B cell (primary cell): ENCODE measurements around the gene HLA-C. TPM values are rescaled to one million over a fixed set of nuclear protein-coding genes. Genes with fewer than 3 reads are reported as not detected.

Experiments
- ATAC-seq: fragments of 200-7000 bp; cut with Tn5 transposase; one replicate; pipeline ENCODE4 v1.10.0; 2021; ENCODE audit warnings: low read depth, mild to moderate bottlenecking, moderate number of reproducible peaks, moderate library complexity
- CTCF ChIA-PET: fragments of 350-600 bp; sonication (Branson Sonifier 250); formaldehyde crosslinking; loops from one replicate; lab custom pipeline; 2021; ENCODE audit warnings: antibody characterized with exemption, inconsistent platforms; lab: Charles Lee
- POLR2A ChIA-PET: fragments of 350-600 bp; sonication (Branson Sonifier 250); formaldehyde crosslinking; loops from one replicate; lab custom pipeline; 2021; ENCODE audit warnings: antibody characterized with exemption; lab: Charles Lee
- DNase-seq: peaks from one replicate; pipeline ENCODE4 v3.0.0; 2013
- H2AFZ ChIP-seq: 2 replicates; pipeline ENCODE4 v1.6.1; 2012; ENCODE audit warnings: mild to moderate bottlenecking, low read depth, low read length; ENCODE audit not compliant: insufficient read depth, poor library complexity, severe bottlenecking
- H3K27ac ChIP-seq, 2 donors: 1 replicate in 1 of 2; 2 replicates in 1 of 2; pipeline ENCODE4 v1.5.1; 2012 to 2013; ENCODE audit warnings: low read length in 2 of 2, mild to moderate bottlenecking in 2 of 2, moderate library complexity in 1 of 2
- H3K27me3 ChIP-seq, 4 experiments: fragments of 200-600 bp in 1 of 4; sonication (generic) in 1 of 4; replicated peaks in 1 of 4; 1 replicate in 2 of 4; 2 replicates in 2 of 4; pipeline versions ENCODE4 v1.6.1 to v1.7.0; 2013 to 2016; ENCODE audit warnings: low read length in 3 of 4, mild to moderate bottlenecking in 2 of 4, mixed read lengths in 1 of 4, moderate library complexity in 1 of 4; ENCODE audit not compliant: insufficient read depth in 4 of 4, control insufficient read depth in 3 of 4; ENCODE audit errors: control extremely low read depth in 1 of 4
- H3K36me3 ChIP-seq, 2 experiments: replicated peaks in 1 of 2; 1 replicate in 1 of 2; 2 replicates in 1 of 2; pipeline versions ENCODE4 v1.6.1 to v1.7.1; 2013; ENCODE audit warnings: low read length in 1 of 2; ENCODE audit not compliant: insufficient read depth in 2 of 2, control insufficient read depth in 1 of 2; ENCODE audit errors: control extremely low read depth in 1 of 2, extremely low read depth in 1 of 2
- H3K4me1 ChIP-seq, 2 donors: fragments of 200-600 bp in 1 of 2; sonication (generic) in 1 of 2; 1 replicate in 1 of 2; 2 replicates in 1 of 2; pipeline versions ENCODE4 v1.5.1 to v1.6.1; 2013 to 2017; ENCODE audit warnings: low read length in 2 of 2; ENCODE audit not compliant: control insufficient read depth in 2 of 2, insufficient read depth in 2 of 2
- H3K4me2 ChIP-seq: replicated peaks from 2 replicates; pipeline ENCODE3; 2012; ENCODE audit warnings: mild to moderate bottlenecking, low read depth, low read length; ENCODE audit not compliant: poor library complexity, severe bottlenecking
- H3K4me3 ChIP-seq, 5 experiments: fragments of 200-600 bp in 1 of 5; sonication (generic) in 1 of 5; 1 replicate in 3 of 5; 2 replicates in 2 of 5; pipeline versions ENCODE4 v1.5.1 to v1.7.0; 2011 to 2016; ENCODE audit warnings: low read length in 4 of 5, mild to moderate bottlenecking in 4 of 5, low read depth in 2 of 5, control low read depth in 1 of 5, moderate library complexity in 1 of 5; ENCODE audit not compliant: insufficient read depth in 1 of 5; ENCODE audit errors: control extremely low read depth in 1 of 5, extremely low read depth in 1 of 5
- H3K79me2 ChIP-seq: fragments of 200-600 bp; sonication (generic); one replicate; pipeline ENCODE4 v1.6.0; 2016; ENCODE audit warnings: low read length; ENCODE audit not compliant: control insufficient read depth, insufficient read depth
- H3K9ac ChIP-seq: fragments of 200-600 bp; sonication (generic); 2 replicates; pipeline ENCODE4 v1.6.1; 2017; ENCODE audit warnings: mild to moderate bottlenecking, low read length, moderate library complexity
- H3K9me3 ChIP-seq, 3 donors: one replicate each; pipeline versions ENCODE4 v1.6.1 to v1.7.1; 2013; ENCODE audit warnings: low read length in 2 of 3; ENCODE audit not compliant: control insufficient read depth in 2 of 3, insufficient read depth in 1 of 3; ENCODE audit errors: control extremely low read depth in 1 of 3
- H4K20me1 ChIP-seq: 2 replicates; pipeline ENCODE4 v1.6.0; 2012; ENCODE audit warnings: mild to moderate bottlenecking, low read length; ENCODE audit not compliant: insufficient read depth, control insufficient read depth, poor library complexity, severe bottlenecking
- H3K27ac Mint-ChIP-seq: one replicate; pipeline ENCODE4 v1.8.0; 2021; ENCODE audit warnings: mixed read lengths
- H3K27me3 Mint-ChIP-seq: one replicate; pipeline ENCODE4 v1.8.0; 2021; ENCODE audit warnings: mixed read lengths
- H3K4me1 Mint-ChIP-seq: one replicate; pipeline ENCODE4 v1.8.0; 2021; ENCODE audit warnings: mixed read lengths
- H3K4me3 Mint-ChIP-seq: one replicate; pipeline ENCODE4 v1.8.0; 2021; ENCODE audit warnings: mixed read lengths
- H3K9me3 Mint-ChIP-seq: one replicate; pipeline ENCODE4 v1.8.0; 2022; ENCODE audit warnings: mixed read lengths; ENCODE audit not compliant: insufficient read depth
- EZH2 ChIP-seq: IDR thresholded peaks from 2 replicates; pipeline ENCODE4 v1.6.1; 2012; ENCODE audit warnings: borderline replicate concordance, low read depth, mild to moderate bottlenecking, moderate library complexity, low read length; ENCODE audit not compliant: insufficient read depth, poor library complexity, severe bottlenecking
- WGBS: methylation state at CpG from one replicate; pipeline ENCODE4 v1.1.5; 2013; ENCODE audit warnings: missing lambda C conversion rate; ENCODE audit not compliant: insufficient coverage; 5-methylcytosine and 5-hydroxymethylcytosine counted together
- intact Hi-C: fragments of 100-400 bp; cut with micrococcal nuclease; formaldehyde crosslinking; loops from one replicate; pipeline ENCODE4 v1.10.0; 2022
- polyA plus RNA-seq: library from polyadenylated mRNA; depleted of rRNA; stranded (reverse); fragments of >200 nt; gene quantifications from 2 replicates; pipeline ENCODE4 v1.2.3, GENCODE V29; 2012
- total RNA-seq, 2 donors: library from RNA; stranded (reverse); fragments of 120-200 nt in 1 of 2; gene quantifications; 1 replicate in 1 of 2; 2 replicates in 1 of 2; pipeline versions ENCODE4 v1.2.3 to v1.2.4, GENCODE V29; 2013 to 2022
- TF ChIP-seq, protein P1 (sequence below): fragments of 200-600 bp; IDR thresholded peaks from one replicate; pipeline ENCODE4 v1.8.0; 2022; ENCODE audit warnings: antibody characterized with exemption, mild to moderate bottlenecking

The HLA-C gene
- total and polyA plus RNA-seq, 2 donors (not counting 1 experiment from before 2014, with no cell fraction given), result 998 to 1,983 TPM

DNA sequence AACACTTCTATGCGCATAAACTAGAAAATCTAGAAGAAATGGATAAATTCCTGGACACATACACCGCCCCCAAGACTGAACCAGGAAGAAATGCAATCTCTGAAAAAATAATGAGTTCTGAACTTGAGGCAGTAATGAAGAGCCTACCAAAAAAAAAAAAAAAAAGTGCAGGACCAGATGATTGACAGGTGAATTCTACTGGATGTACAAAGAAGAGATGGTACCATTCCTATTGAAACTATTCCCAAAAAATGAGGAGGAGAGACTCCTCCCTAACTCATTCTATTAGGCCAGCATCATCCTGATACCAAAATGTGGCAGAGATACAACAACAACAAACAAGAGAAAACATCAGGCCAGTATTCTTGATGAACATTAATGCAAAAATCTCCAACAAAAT lies 22.7 kb downstream of the HLA-C start:
- H2AFZ ChIP-seq, result no peak overlapping the region
- H3K27me3 ChIP-seq, result peaks cover 0 to 21% (median 4%) of the 10 kb centered on the region in 4 experiments
- Mint-ChIP-seq H3K27ac (no peak overlapping the region), H3K4me3 (no peak overlapping the region), H3K9me3 (peaks cover 16% of the 10 kb centered on the region), H3K27me3 (peaks cover 40% of the 10 kb centered on the region), H3K4me1 (no peaks in the 10 kb centered on the region)
- CTCF ChIA-PET, result no interaction called here
- POLR2A ChIA-PET, result no interaction called here
- intact Hi-C loops, result no loop called here
- H3K4me2 ChIP-seq, result no peak overlapping the region
- no peaks in the 10 kb centered on the region for H3K4me1 ChIP-seq
- H3K9me3 ChIP-seq, result peaks cover 0 to 12% (median 3%) of the 10 kb centered on the region in 3 donors
- H4K20me1 ChIP-seq, result no peaks in the 10 kb centered on the region
- DNase-seq, result no peak
- H3K79me2 ChIP-seq, result no peaks in the 10 kb centered on the region
- TF ChIP-seq, protein P1, sequence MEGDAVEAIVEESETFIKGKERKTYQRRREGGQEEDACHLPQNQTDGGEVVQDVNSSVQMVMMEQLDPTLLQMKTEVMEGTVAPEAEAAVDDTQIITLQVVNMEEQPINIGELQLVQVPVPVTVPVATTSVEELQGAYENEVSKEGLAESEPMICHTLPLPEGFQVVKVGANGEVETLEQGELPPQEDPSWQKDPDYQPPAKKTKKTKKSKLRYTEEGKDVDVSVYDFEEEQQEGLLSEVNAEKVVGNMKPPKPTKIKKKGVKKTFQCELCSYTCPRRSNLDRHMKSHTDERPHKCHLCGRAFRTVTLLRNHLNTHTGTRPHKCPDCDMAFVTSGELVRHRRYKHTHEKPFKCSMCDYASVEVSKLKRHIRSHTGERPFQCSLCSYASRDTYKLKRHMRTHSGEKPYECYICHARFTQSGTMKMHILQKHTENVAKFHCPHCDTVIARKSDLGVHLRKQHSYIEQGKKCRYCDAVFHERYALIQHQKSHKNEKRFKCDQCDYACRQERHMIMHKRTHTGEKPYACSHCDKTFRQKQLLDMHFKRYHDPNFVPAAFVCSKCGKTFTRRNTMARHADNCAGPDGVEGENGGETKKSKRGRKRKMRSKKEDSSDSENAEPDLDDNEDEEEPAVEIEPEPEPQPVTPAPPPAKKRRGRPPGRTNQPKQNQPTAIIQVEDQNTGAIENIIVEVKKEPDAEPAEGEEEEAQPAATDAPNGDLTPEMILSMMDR, result no peak
- no peak for TF ChIP-seq EZH2
- H3K27ac ChIP-seq, result no peak overlapping the region
- H3K9ac ChIP-seq, result no peak overlapping the region
- WGBS, result no CpG with 5 or more reads among the region's 2 CpGs
- no peak overlapping the region for H3K4me3 ChIP-seq
- ATAC-seq, result no peak
- no peaks in the 10 kb centered on the region for H3K36me3 ChIP-seq

DNA sequence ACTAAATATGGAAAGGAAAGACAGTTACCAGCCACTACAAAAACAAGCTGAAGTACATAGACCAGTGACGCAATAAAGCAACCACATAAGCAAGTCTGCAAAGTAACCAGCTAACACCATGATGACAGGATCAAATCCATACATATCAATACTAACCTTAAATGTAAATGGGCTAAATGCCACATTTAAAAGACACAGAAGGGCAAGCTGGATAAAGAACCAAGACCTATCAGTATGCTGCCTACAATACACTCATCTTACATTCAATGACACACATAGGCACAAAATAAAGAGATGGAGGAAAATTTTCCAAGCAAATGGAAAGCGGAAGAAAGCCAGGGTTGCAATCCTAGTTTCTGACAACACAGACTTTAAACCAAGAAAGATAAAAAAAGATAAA lies 24.1 kb downstream of the HLA-C start:
- Histone ChIP-seq H3K9me3 (peaks cover 0 to 12% (median 3%) of the 10 kb centered on the region in 3 donors), H3K9ac (no peak overlapping the region), H3K27ac (no peak overlapping the region), H4K20me1 (no peaks in the 10 kb centered on the region), H2AFZ (no peak overlapping the region), H3K4me3 (no peak overlapping the region), H3K4me2 (no peak overlapping the region), H3K36me3 (no peaks in the 10 kb centered on the region), H3K4me1 (no peaks in the 10 kb centered on the region), H3K79me2 (no peaks in the 10 kb centered on the region), H3K27me3 (peaks cover 0 to 21% (median 4%) of the 10 kb centered on the region in 4 experiments)
- Mint-ChIP-seq H3K9me3 (peaks cover 16% of the 10 kb centered on the region), H3K27ac (no peak overlapping the region), H3K4me1 (no peaks in the 10 kb centered on the region), H3K27me3 (peaks cover 47% of the 10 kb centered on the region), H3K4me3 (no peak overlapping the region)
- ATAC-seq (no peak), DNase-seq (no peak)
- no CpG with 5 or more reads among the region's 2 CpGs for WGBS
- no peak for TF ChIP-seq EZH2
- TF ChIP-seq, protein P1, result no peak
- CTCF ChIA-PET, result no interaction called here
- POLR2A ChIA-PET, result no interaction called here
- intact Hi-C loops, result no loop called here
